GM23338 (cell line): ENCODE results near the gene ARG2.
"Not testable (repeated sequence)": the region's sequence is repeated elsewhere in the genome, so short reads cannot be mapped to it uniquely, and the experiment has no call there.

Experiments
- CREB1 ChIP-seq: fragments of 250-450 bp; sonication (Bioruptor Pico); IDR thresholded peaks from 2 replicates; pipeline ENCODE4 v1.5.0; 2020; ENCODE audit warnings: low read depth, mild to moderate bottlenecking, moderate library complexity
- EZH2 ChIP-seq: fragments of 200-600 bp; sonication (generic); IDR thresholded peaks from one replicate; pipeline ENCODE4 v1.8.0; 2017; ENCODE audit warnings: antibody characterized with exemption, mild to moderate bottlenecking, low read depth; ENCODE audit not compliant: unreplicated experiment
- EZH2phosphoT487 ChIP-seq: fragments of 200-600 bp; sonication (generic); IDR thresholded peaks from one replicate; pipeline ENCODE4 v1.8.1; 2018; ENCODE audit warnings: antibody characterized with exemption; ENCODE audit not compliant: unreplicated experiment
- NANOG ChIP-seq: IDR thresholded peaks from 2 replicates; pipeline ENCODE4 v1.6.1; 2016; ENCODE audit warnings: antibody characterized with exemption, borderline replicate concordance
- POLR2AphosphoS5 ChIP-seq: IDR thresholded peaks from 2 replicates; pipeline ENCODE4 v1.6.1; 2016; ENCODE audit warnings: antibody characterized with exemption, low read depth
- STAT1 ChIP-seq: IDR thresholded peaks from one replicate; pipeline ENCODE4 v1.6.1; 2016; ENCODE audit warnings: antibody characterized with exemption; ENCODE audit not compliant: unreplicated experiment
- ZNF114 ChIP-seq: fragments of 250-450 bp; sonication (Bioruptor Pico); IDR thresholded peaks from 2 replicates; pipeline ENCODE4 v1.5.0; 2020; ENCODE audit warnings: mild to moderate bottlenecking, moderate library complexity
- ZNF331 ChIP-seq: fragments of 250-450 bp; sonication (Bioruptor Pico); IDR thresholded peaks from 2 replicates; pipeline ENCODE4 v1.5.0; 2020; ENCODE audit warnings: low read depth, mild to moderate bottlenecking, moderate library complexity
- ZNF462 ChIP-seq: fragments of 250-450 bp; sonication (Bioruptor Pico); IDR thresholded peaks from 2 replicates; pipeline ENCODE4 v1.5.0; 2020; ENCODE audit warnings: mild to moderate bottlenecking, moderate library complexity
- TF ChIP-seq, protein P1 (sequence below), 2 experiments: fragments of 200-600 bp in 1 of 2; sonication (generic) in 1 of 2; conservative IDR thresholded peaks; 2 replicates each; pipeline versions ENCODE4 v1.5.1 to v1.6.1; 2016 to 2017; ENCODE audit warnings: antibody characterized with exemption in 2 of 2, low read depth in 2 of 2, mild to moderate bottlenecking in 2 of 2, moderate library complexity in 1 of 2
- TF ChIP-seq, protein P2 (sequence below): IDR thresholded peaks from one replicate; pipeline ENCODE4 v1.6.1; 2018; ENCODE audit warnings: antibody characterized with exemption; ENCODE audit not compliant: unreplicated experiment
- TF ChIP-seq, protein P3 (sequence below): IDR thresholded peaks from 2 replicates; pipeline ENCODE4 v1.6.1; 2016; ENCODE audit warnings: antibody characterized with exemption

DNA sequence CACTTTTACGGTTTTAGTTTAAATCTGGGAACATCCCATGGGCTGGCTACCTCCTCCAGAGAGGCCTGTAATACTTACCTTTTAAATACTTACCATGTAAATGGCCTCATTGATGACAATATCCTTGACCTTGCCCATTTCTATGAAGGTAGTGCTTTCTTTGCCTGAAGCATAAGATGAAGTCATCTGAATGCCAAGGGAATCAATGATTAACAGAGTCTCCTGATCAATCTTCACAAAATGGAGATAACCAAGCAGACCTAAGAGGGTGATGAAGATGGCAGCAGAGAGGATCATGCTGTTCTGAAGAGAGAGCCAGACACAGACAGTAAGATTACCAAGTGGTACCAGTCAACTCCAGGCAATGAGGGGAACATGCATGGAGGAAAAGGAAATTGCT is 26.1 kb upstream of the ARG2 start:
- TF ChIP-seq, protein P1, sequence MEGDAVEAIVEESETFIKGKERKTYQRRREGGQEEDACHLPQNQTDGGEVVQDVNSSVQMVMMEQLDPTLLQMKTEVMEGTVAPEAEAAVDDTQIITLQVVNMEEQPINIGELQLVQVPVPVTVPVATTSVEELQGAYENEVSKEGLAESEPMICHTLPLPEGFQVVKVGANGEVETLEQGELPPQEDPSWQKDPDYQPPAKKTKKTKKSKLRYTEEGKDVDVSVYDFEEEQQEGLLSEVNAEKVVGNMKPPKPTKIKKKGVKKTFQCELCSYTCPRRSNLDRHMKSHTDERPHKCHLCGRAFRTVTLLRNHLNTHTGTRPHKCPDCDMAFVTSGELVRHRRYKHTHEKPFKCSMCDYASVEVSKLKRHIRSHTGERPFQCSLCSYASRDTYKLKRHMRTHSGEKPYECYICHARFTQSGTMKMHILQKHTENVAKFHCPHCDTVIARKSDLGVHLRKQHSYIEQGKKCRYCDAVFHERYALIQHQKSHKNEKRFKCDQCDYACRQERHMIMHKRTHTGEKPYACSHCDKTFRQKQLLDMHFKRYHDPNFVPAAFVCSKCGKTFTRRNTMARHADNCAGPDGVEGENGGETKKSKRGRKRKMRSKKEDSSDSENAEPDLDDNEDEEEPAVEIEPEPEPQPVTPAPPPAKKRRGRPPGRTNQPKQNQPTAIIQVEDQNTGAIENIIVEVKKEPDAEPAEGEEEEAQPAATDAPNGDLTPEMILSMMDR (conservative IDR thresholded peaks at IDR 0.05; ENCODE audit: low read depth in 2 of 2) = not testable (repeated sequence)
- TF ChIP-seq POLR2AphosphoS5; EZH2; EZH2phosphoT487; STAT1; ZNF331 (CRISPR knock-in tag); CREB1 (CRISPR knock-in tag); ZNF114 (CRISPR knock-in tag); NANOG; ZNF462 (CRISPR knock-in tag): not testable (repeated sequence)
- TF ChIP-seq, protein P2, sequence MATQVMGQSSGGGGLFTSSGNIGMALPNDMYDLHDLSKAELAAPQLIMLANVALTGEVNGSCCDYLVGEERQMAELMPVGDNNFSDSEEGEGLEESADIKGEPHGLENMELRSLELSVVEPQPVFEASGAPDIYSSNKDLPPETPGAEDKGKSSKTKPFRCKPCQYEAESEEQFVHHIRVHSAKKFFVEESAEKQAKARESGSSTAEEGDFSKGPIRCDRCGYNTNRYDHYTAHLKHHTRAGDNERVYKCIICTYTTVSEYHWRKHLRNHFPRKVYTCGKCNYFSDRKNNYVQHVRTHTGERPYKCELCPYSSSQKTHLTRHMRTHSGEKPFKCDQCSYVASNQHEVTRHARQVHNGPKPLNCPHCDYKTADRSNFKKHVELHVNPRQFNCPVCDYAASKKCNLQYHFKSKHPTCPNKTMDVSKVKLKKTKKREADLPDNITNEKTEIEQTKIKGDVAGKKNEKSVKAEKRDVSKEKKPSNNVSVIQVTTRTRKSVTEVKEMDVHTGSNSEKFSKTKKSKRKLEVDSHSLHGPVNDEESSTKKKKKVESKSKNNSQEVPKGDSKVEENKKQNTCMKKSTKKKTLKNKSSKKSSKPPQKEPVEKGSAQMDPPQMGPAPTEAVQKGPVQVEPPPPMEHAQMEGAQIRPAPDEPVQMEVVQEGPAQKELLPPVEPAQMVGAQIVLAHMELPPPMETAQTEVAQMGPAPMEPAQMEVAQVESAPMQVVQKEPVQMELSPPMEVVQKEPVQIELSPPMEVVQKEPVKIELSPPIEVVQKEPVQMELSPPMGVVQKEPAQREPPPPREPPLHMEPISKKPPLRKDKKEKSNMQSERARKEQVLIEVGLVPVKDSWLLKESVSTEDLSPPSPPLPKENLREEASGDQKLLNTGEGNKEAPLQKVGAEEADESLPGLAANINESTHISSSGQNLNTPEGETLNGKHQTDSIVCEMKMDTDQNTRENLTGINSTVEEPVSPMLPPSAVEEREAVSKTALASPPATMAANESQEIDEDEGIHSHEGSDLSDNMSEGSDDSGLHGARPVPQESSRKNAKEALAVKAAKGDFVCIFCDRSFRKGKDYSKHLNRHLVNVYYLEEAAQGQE = not testable (repeated sequence)
- TF ChIP-seq, protein P3, sequence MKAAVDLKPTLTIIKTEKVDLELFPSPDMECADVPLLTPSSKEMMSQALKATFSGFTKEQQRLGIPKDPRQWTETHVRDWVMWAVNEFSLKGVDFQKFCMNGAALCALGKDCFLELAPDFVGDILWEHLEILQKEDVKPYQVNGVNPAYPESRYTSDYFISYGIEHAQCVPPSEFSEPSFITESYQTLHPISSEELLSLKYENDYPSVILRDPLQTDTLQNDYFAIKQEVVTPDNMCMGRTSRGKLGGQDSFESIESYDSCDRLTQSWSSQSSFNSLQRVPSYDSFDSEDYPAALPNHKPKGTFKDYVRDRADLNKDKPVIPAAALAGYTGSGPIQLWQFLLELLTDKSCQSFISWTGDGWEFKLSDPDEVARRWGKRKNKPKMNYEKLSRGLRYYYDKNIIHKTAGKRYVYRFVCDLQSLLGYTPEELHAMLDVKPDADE = not testable (repeated sequence)
